ENCODE data around the gene ELF4. TPM values are rescaled to one million over a fixed set of nuclear protein-coding genes. Genes with fewer than 3 reads are reported as not detected.

ELF4 gene
- total and polyA plus RNA-seq, 2 of the 13 experiments (the other 11 are each of a cell fraction or from before 2014, with no cell fraction given): 1.3 to 2.6 TPM

DNA sequence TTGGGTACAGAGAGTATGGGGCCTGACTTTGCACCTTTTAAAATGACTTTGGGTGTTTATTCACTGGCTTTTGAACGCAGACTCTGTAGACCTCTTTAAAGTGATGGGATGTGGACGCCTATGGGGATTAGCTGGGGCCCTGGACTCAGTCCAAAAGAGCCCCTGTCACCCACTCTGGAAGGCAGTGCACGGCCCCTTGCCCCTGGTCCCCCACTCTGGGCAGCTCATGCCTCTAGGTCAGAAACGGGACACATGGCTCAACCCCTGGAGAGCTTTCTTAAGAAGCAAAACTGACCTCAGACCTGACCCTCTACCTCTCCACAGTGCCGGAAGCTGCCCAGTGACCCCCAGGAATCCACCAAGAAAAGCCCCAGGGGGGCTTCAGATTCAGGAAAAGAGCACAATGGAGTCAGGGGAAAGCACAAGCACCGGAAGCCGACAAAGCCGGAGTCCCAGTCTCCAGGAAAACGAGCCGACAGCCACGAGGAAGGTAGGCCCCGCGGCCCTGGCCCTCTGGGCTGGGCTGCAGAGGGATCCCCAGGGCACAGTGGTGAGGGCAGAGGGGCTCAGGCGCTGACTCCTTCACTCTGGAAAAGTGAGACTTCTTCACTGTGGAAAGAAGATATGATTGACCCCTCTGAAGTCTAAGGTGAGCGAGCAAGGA, 89.5 kb downstream of the ELF4 start:
- Histone ChIP-seq H3K4me1 (ENCODE audit: insufficient read depth, low read length) (no peaks in the 10 kb centered on the region), H4K20me1 (ENCODE audit: insufficient read depth, low read length) (no peaks in the 10 kb centered on the region), H3K36me3 (replicated peaks in 1 of 2; ENCODE audit: control insufficient read depth in 1 of 2, insufficient read depth in 2 of 2, low read length in 2 of 2) (peaks cover 3 to 17% of the 10 kb centered on the region in 2 experiments; a peak in 4 of 5 replicates), H3K27ac (ENCODE audit: extremely low read length, insufficient read depth, low read length) (no peak overlapping the region), H3K9ac (ENCODE audit: insufficient read depth, low read depth, low read length) (no peak overlapping the region), H3K4me3 (replicated peaks in 1 of 3; ENCODE audit: insufficient read depth in 1 of 3, low read depth in 2 of 3, low read length in 3 of 3) (no peak overlapping the region), H3K79me2 (ENCODE audit: insufficient read depth, low read length) (no peaks in the 10 kb centered on the region), H3K4me2 (ENCODE audit: low read depth, low read length) (no peak overlapping the region), H3K27me3 (ENCODE audit: control insufficient read depth in 1 of 2, insufficient read depth in 2 of 2, low read length in 2 of 2) (no peaks in the 10 kb centered on the region), H3K9me3 (ENCODE audit: low read length) (no peaks in the 10 kb centered on the region), H2AFZ (ENCODE audit: low read length) (no peak overlapping the region)
- ChIA-PET CTCF (ENCODE audit: low intra/inter-chr PET ratio, low total read pairs) (no interaction called here), POLR2A (no interaction called here)
- in situ Hi-C loops (cut with HindIII; ENCODE audit: extremely low pct_ligation_motif_present, low pct_unique_long_range_greater_than_20kb): no loop called here
- TF ChIP-seq SNAPC2 (CRISPR knock-in tag; IDR thresholded peaks at IDR 0.05) (no peak), ZBTB21 (CRISPR knock-in tag; IDR thresholded peaks at IDR 0.05) (no peak)
- TF ChIP-seq, protein P1, sequence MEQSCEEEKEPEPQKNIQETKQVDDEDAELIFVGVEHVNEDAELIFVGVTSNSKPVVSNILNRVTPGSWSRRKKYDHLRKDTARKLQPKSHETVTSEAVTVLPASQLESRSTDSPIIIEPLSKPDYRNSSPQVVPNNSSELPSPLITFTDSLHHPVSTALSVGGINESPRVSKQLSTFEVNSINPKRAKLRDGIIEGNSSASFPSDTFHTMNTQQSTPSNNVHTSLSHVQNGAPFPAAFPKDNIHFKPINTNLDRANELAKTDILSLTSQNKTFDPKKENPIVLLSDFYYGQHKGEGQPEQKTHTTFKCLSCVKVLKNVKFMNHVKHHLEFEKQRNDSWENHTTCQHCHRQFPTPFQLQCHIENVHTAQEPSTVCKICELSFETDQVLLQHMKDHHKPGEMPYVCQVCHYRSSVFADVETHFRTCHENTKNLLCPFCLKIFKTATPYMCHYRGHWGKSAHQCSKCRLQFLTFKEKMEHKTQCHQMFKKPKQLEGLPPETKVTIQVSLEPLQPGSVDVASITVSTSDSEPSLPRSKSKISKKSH (CRISPR knock-in tag; IDR thresholded peaks at IDR 0.05; ENCODE audit: borderline replicate concordance): no peak
- ATAC-seq: no peak
- no peak for DNase-seq (ENCODE audit: low spot score)
- WGBS (ENCODE audit: low lambda C conversion rate): 93% methylated on average over 11 of the region's 15 CpGs
- no TSS peak for BruUV-seq (replicated peaks)
- intact Hi-C loops (cut with micrococcal nuclease; ENCODE audit: unreplicated experiment): no loop called here
- FAIRE-seq: no peak

DNA sequence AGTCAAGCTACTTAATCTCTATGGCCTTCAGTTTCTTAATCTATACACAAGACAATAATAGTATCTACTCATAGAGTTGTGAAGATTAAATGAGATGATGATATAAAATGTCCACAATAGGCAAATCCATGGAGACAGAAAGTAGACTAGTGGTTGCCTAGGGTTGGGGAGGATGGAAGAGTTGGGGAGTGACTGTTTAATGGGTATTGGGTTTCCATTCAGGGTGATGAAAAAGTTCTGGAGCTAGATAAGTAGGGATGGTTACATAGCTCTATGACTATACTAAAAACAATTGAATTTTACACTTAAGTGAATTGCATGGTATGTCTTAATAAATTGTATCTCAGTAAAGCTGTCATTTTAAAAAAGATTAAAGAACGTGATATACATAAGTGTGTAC, 92.2 kb downstream of the ELF4 start:
- no peak for DNase-seq (ENCODE audit: low spot score)
- BruUV-seq (replicated peaks): no TSS peak
- H3K4me3 ChIP-seq (replicated peaks in 1 of 3; ENCODE audit: insufficient read depth in 1 of 3, low read depth in 2 of 3, low read length in 3 of 3): no peak overlapping the region
- H3K9me3 ChIP-seq (ENCODE audit: low read length): no peaks in the 10 kb centered on the region
- peaks cover 2 to 15% of the 10 kb centered on the region in 2 experiments; a peak in 3 of 5 replicates for H3K36me3 ChIP-seq (replicated peaks in 1 of 2; ENCODE audit: control insufficient read depth in 1 of 2, insufficient read depth in 2 of 2, low read length in 2 of 2)
- CTCF ChIA-PET (ENCODE audit: low intra/inter-chr PET ratio, low total read pairs): no interaction called here
- no peak for TF ChIP-seq MEF2D (CRISPR knock-in tag; IDR thresholded peaks at IDR 0.05)
- no peak for TF ChIP-seq TBX3 (IDR thresholded peaks at IDR 0.05; ENCODE audit: borderline replicate concordance)
- no peak for TF ChIP-seq ZNF460 (CRISPR knock-in tag; IDR thresholded peaks at IDR 0.05; ENCODE audit: borderline replicate concordance)
- TF ChIP-seq MAZ (IDR thresholded peaks at IDR 0.05; ENCODE audit: borderline replicate concordance, low read depth, low read length): no peak
- no peak for TF ChIP-seq MAZ (CRISPR knock-in tag; IDR thresholded peaks at IDR 0.05; ENCODE audit: low read depth)
- TF ChIP-seq ZZZ3 (CRISPR knock-in tag; IDR thresholded peaks at IDR 0.05; ENCODE audit: borderline replicate concordance): no peak
- no peak for TF ChIP-seq ZNF12 (CRISPR knock-in tag; IDR thresholded peaks at IDR 0.05)
- TF ChIP-seq, protein P2, sequence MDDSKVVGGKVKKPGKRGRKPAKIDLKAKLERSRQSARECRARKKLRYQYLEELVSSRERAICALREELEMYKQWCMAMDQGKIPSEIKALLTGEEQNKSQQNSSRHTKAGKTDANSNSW (CRISPR knock-in tag; IDR thresholded peaks at IDR 0.05; ENCODE audit: borderline replicate concordance): no peak
- TF ChIP-seq ZIK1 (CRISPR knock-in tag; IDR thresholded peaks at IDR 0.05; ENCODE audit: borderline replicate concordance, low read depth): no peak
- TF ChIP-seq ZNF33B (CRISPR knock-in tag; IDR thresholded peaks at IDR 0.05): no peak
- H4K20me1 ChIP-seq (ENCODE audit: insufficient read depth, low read length): no peaks in the 10 kb centered on the region
- H2AFZ ChIP-seq (ENCODE audit: low read length): no peak overlapping the region
- H3K9ac ChIP-seq (ENCODE audit: insufficient read depth, low read depth, low read length): no peak overlapping the region
- POLR2A ChIA-PET: no interaction called here
- no peaks in the 10 kb centered on the region for H3K27me3 ChIP-seq (ENCODE audit: control insufficient read depth in 1 of 2, insufficient read depth in 2 of 2, low read length in 2 of 2)
- 100% methylated on average over 1 of the region's 1 CpG for WGBS (ENCODE audit: low lambda C conversion rate)
- intact Hi-C loops (cut with micrococcal nuclease; ENCODE audit: unreplicated experiment): no loop called here
- no peak for ATAC-seq
- H3K4me2 ChIP-seq (ENCODE audit: low read depth, low read length): no peak overlapping the region
- no peaks in the 10 kb centered on the region for H3K4me1 ChIP-seq (ENCODE audit: insufficient read depth, low read length)
- no peak for FAIRE-seq
- no peaks in the 10 kb centered on the region for H3K79me2 ChIP-seq (ENCODE audit: insufficient read depth, low read length)
- H3K27ac ChIP-seq (ENCODE audit: extremely low read length, insufficient read depth, low read length): no peak overlapping the region
- in situ Hi-C loops (cut with HindIII; ENCODE audit: extremely low pct_ligation_motif_present, low pct_unique_long_range_greater_than_20kb): no loop called here

Data from HepG2 (cell line).